GM18951 (cell line): ENCODE measurements around the gene DOCK2.

ENCODE experiments used
- POLR2A ChIP-seq: IDR thresholded peaks from 4 replicates; pipeline ENCODE4 v1.6.1; 2011; ENCODE audit warnings: mild to moderate bottlenecking; ENCODE audit not compliant: insufficient read length, insufficient read depth; ENCODE audit errors: extremely low read depth
- in situ Hi-C: fragments of 300-500 bp; cut with MboI; formaldehyde crosslinking; loops from one replicate; pipeline ENCODE4 v1.12.0; 2022; ENCODE audit warnings: low sequenced_read_pairs, mixed read lengths, inconsistent platforms; ENCODE audit not compliant: unreplicated experiment

The DOCK2 gene

GRCh38 chr5:170028124-170028523 is 391.0 kb downstream of the DOCK2 start:
- in situ Hi-C loops: no loop called here
- no peak for TF ChIP-seq POLR2A

GRCh38 chr5:170034231-170034630 is 397.2 kb downstream of the DOCK2 start:
- in situ Hi-C loops: no loop called here

GRCh38 chr5:170038241-170038640 is 401.2 kb downstream of the DOCK2 start:
- no peak for TF ChIP-seq POLR2A
- in situ Hi-C loops: no loop called here

More at GRCh38 chr5:170034231-170034630, 397.2 kb downstream of the DOCK2 start:
- no peak for TF ChIP-seq POLR2A

- in situ Hi-C loops: no loop called here
- TF ChIP-seq POLR2A: no peak
These were observed 402.8 kb downstream of the DOCK2 start for GRCh38 chr5:170039830-170040229.

- in situ Hi-C loops: no loop called here
- no peak for TF ChIP-seq POLR2A
These were observed 409.2 kb downstream of the DOCK2 start for GRCh38 chr5:170046241-170046640.

GRCh38 chr5:170049713-170050112 is 412.6 kb downstream of the DOCK2 start:
- in situ Hi-C loops: no loop called here

GRCh38 chr5:170053896-170054295 is 416.8 kb downstream of the DOCK2 start:
- in situ Hi-C loops: no loop called here
- TF ChIP-seq POLR2A: no peak

More at GRCh38 chr5:170049713-170050112, 412.6 kb downstream of the DOCK2 start:
- TF ChIP-seq POLR2A: no peak

- in situ Hi-C loops: no loop called here
- no peak for TF ChIP-seq POLR2A
These were observed 418.5 kb downstream of the DOCK2 start for GRCh38 chr5:170055606-170056005.

- in situ Hi-C loops: no loop called here
- TF ChIP-seq POLR2A: no peak
These were observed 419.6 kb downstream of the DOCK2 start for GRCh38 chr5:170056561-170057267.

- no peak for TF ChIP-seq POLR2A
- in situ Hi-C loops: no loop called here
These were observed 420.2 kb downstream of the DOCK2 start for GRCh38 chr5:170057311-170057710.

- in situ Hi-C loops: no loop called here
- no peak for TF ChIP-seq POLR2A
These were observed 422.1 kb downstream of the DOCK2 start for GRCh38 chr5:170059221-170059620.

GRCh38 chr5:170067152-170067551 is 430.1 kb downstream of the DOCK2 start:
- TF ChIP-seq POLR2A: no peak
- in situ Hi-C loops: no loop called here

GRCh38 chr5:170067574-170068170 is 430.6 kb downstream of the DOCK2 start:
- in situ Hi-C loops: no loop called here
- no peak for TF ChIP-seq POLR2A

GRCh38 chr5:170069512-170069911 is 432.4 kb downstream of the DOCK2 start:
- no peak for TF ChIP-seq POLR2A

GRCh38 chr5:170070556-170071412 is 433.7 kb downstream of the DOCK2 start:
- TF ChIP-seq POLR2A: no peak
- in situ Hi-C loops: no loop called here

More at GRCh38 chr5:170069512-170069911, 432.4 kb downstream of the DOCK2 start:
- in situ Hi-C loops: no loop called here
